Neural progenitor cell (in vitro differentiated cells): Measurements from ENCODE around the gene SLIT1.

ENCODE experiments used
- CTCF ChIP-seq: fragments of 200-600 bp; sonication (generic); IDR thresholded peaks from 2 replicates; pipeline ENCODE4 v1.5.1; 2017; ENCODE audit warnings: antibody characterized with exemption, mild to moderate bottlenecking
- EZH2 ChIP-seq: fragments of 200-600 bp; sonication (generic); IDR thresholded peaks from 2 replicates; pipeline ENCODE4 v1.6.1; 2017; ENCODE audit warnings: antibody characterized with exemption, mild to moderate bottlenecking, moderate library complexity
- EZH2phosphoT487 ChIP-seq: fragments of 200-600 bp; sonication (generic); IDR thresholded peaks from 2 replicates; pipeline ENCODE4 v1.6.1; 2017; ENCODE audit warnings: antibody characterized with exemption

GRCh38 chr10:97011397-97011796 is 174.4 kb downstream of the SLIT1 start:
- TF ChIP-seq CTCF: no peak
- TF ChIP-seq EZH2phosphoT487: no peak
- TF ChIP-seq EZH2: no peak
